H4 (cell line): ENCODE results near the gene MGAT4A. TPM values are rescaled to one million over a fixed set of nuclear protein-coding genes. Genes with fewer than 3 reads are reported as not detected.
A peak's percentile ranks its signal among the peaks of the same experiment; 100 is the strongest.
"Not testable (repeated sequence)": the region's sequence is repeated elsewhere in the genome, so short reads cannot be mapped to it uniquely, and the experiment has no call there.

Source experiments
- DNase-seq: peaks from one replicate; pipeline ENCODE4 v3.0.0-alpha.2; 2015; ENCODE audit warnings: low spot score
- total RNA-seq: library from RNA; depleted of rRNA; stranded (reverse); fragments of >200 nt; shearing (Covaris generic); gene quantifications from 2 replicates; pipeline ENCODE4 v1.2.3, GENCODE V29; 2014

Gene MGAT4A
- total RNA-seq, 1 experiment from 2014 or later: 5.2 TPM

- DNase-seq: no peak
Measured at GRCh38 chr2:98702858-98703620, 27.9 kb downstream of the MGAT4A start.

GRCh38 chr2:98702127-98702802 is 28.7 kb downstream of the MGAT4A start:
- DNase-seq: no peak

- DNase-seq: no peak
Measured at GRCh38 chr2:98701230-98701629, 29.7 kb downstream of the MGAT4A start.

DNA sequence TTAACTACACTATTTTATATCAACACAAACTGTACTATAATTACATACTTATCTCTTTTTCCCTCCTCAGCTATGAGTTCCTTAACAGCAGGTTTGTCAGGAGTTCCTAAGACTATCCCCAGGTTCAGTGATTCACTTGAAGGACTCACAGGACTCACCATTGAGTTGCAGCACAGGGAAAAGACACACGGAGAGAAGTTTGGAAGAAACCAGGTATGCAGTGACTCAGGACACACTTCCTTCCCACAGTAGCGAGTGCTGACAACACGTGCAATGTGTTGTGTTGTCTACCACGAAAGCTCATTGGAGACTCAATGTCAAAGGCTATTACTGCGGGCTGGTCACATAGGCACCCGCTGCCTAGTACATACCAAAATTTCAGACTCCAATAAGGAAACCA is 32.0 kb downstream of the MGAT4A start:
- no peak for DNase-seq

DNA sequence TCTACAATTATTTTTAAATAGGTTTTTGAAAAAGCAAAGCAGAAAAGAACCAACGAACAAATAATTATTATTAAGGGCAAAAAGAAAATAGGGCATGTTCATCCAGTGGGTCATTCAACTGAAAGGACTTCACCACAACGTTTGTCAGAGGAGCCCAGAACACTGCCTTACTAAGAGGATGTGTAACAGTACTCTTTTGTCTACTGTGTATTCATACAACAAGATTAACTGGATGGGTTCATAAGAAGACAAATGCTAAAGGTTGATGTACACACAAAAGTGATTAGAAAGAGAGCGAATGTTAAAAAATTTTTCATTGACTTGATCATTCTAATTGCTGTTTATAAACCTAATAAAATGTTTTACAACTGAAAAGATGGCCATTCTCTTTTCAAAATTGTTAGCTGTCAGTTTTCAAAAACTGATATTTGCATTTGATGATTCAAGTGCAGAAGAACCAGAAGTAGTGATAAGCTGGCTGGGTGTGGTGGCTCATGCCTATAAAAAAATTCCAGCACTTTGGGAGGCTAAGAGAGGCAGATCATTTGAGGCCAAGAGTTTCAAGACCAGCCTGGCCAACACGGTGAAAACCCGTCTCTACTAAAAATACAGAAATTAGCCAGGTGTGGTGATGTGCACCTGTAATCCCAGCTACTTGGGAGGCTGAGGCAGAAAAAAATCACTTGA is 33.1 kb downstream of the MGAT4A start:
- DNase-seq: no peak

- no peak for DNase-seq
Measured at GRCh38 chr2:98696200-98696599, 34.7 kb downstream of the MGAT4A start.

- no peak for DNase-seq
Measured at GRCh38 chr2:98695255-98695654, 35.7 kb downstream of the MGAT4A start.

DNA sequence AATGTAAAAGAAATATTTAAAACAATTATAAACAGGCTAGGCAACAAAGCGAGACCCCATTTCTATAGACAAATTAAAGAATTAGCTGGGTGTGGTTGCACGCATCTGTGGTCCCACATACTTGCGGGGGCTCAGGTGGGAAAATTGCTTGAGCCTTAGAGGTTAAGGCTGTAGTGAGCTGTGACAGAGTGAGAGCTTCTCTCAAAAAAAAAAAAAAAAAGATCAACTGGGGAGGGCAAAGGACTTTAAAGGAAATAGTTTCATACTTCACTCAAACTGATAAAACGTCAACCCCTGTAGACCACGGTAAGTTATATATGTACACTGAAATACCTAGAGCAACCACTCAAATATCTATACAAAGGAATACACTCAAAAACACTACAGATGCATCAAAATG is 37.5 kb downstream of the MGAT4A start:
- no peak for DNase-seq

DNA sequence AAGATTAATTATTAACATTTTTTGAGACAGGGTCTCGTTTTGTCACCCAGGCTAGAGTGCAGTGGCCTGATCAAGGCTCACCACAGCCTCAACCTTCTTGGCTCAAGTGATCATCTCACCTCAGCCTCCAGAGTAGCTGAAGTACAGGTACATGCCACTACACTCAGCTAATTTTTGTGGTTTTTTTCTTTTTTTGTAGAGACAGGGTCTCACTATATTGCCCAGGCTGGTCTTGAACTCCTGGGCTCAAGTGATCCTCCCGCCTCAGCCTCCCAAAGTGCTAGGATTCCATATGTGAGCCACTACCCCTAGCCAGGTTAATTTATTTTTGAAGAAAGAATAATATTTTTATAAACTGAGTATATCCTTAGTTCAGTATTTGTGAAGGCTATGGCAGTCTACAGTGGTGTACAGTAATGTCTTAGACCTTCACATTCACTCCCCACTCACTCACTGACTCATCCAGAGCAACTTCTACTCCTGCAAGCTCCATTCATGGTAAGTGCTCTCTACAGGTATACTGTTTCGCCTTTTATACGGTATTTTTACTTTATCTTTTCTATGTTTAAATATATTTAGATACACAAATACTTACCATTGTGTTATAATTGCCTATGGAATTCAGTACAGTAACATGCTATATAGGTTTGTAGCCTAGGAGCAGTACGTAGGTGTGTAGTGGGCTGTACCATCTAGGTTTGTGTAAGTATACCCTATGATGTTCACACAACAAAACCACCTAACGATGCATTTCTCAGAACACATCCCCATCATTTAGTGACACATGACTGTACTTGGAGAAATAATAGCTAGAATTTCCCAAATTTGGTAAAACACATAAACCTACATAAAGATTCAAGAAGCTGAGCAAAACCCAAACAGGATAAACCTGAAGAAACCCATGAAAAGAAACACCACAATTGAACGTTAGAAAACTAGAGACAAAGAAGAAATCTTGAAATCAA is 38.6 kb downstream of the MGAT4A start:
- DNase-seq: no peak

DNA sequence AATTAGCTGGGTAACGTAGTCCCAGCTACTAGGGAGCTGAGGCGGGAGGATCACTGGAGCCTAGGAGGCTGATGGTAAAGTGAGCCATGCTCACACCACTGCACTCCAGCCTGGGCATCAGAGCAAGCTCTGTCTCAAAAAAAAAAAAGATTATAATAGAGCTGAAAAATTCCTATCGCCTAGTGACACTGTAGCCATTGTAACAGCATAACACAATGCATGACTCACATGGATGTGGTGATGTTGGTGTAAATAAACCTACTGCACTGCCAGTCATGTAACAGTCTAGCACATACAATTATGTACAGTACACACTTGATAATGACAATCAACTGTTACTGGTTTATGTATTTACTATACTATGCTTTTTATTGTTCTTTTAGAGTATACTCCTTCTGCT is 39.6 kb downstream of the MGAT4A start:
- DNase-seq: peak; percentile 53

DNA sequence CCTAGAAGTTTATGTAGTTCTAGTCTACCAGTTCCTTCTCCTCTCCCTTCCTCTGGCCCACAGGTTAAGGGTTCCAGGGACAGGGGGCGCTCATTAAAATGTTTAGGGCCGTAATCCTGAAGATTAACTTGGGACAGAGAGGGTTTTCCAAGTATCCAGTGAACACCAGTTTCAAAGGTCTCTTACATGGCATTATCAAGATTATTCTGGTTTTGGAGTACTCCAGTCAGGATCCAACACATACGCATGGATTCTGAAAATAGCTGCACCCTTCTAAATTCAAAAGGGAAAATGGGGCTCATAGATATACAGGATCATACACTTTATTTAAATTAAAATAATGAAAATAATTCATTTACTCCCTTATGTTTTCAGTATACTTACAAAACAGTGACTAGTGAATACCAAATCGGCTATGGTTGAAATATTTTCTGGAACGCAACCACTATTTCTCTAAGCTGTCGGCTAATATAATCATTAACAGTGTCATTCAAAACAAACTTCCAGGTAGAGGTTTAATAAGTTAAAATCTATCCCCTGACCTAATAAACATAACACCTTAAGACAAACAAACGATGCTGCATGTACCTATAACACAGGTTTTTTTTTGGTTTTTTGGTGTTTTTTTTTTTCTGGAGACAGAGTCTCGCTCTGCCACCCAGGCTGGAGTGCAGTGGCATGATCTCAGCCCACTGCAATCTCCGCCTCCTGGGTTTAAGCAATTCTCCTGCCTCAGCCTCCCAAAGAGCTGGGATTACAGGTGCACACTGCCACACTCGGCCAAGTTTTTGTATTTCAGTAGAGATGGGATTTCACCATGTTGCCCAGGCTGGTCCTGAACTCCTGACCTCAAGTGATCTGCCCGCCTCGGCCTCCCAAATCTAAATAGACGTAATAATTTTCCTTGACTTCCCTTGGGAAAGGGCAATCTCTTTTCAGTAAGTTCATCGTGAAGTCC is 44.7 kb downstream of the MGAT4A start:
- DNase-seq: no peak

GRCh38 chr2:98683728-98684127 is 47.2 kb downstream of the MGAT4A start:
- no peak for DNase-seq

- DNase-seq: no peak
Measured at GRCh38 chr2:98676742-98677141, 54.2 kb downstream of the MGAT4A start.

GRCh38 chr2:98674233-98674964 is 56.5 kb downstream of the MGAT4A start:
- DNase-seq: no peak

- no peak for DNase-seq
Measured at GRCh38 chr2:98669675-98670074, 61.3 kb downstream of the MGAT4A start.

DNA sequence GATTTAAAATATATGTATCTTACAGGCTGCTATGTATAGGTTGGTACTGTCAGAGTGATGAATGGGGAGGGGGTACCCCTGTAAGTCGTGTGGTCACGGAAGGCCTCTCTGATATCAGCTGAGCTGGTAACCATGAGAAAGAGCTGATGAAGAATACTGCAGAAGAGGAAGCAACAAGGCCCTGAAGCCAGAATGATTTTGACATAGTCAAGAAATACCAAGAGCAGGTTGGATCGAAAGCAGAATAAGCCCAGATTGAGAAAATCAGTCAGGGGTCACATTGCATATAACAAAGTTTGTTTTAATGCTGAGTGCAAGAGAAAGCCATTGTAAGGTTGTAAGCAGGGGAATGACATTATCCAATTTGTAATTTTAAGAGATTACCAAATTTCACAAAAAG is 65.3 kb downstream of the MGAT4A start:
- no peak for DNase-seq

- DNase-seq: peak; percentile 55
Measured at GRCh38 chr2:98664323-98664722, 66.6 kb downstream of the MGAT4A start.

GRCh38 chr2:98663511-98664090 is 67.3 kb downstream of the MGAT4A start:
- DNase-seq: no peak

DNA sequence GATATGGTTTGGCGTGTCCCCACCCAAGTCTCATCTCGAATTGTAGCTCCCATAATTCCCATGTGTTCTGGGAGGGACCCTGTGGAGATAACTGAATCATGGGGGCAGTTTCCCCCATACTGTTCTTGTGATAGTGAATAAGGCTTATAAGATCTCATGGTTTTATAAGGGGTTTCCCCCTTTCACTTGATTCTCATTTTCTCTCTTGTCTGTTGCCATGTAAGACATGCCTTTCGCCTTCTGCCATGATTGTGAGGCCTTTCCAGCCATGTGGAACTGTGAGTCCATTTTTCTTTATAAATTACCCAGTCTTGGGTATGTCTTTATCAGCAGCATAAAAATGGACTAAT is 71.5 kb downstream of the MGAT4A start:
- not testable (repeated sequence) for DNase-seq
